ENCODE results near the gene KIF22. TPM values are rescaled to one million over a fixed set of nuclear protein-coding genes. Genes with fewer than 3 reads are reported as not detected.
A peak's percentile ranks its signal among the peaks of the same experiment; 100 is the strongest.

KIF22 gene
- total and polyA plus RNA-seq, 2 donors (not counting 1 experiment from before 2014, with no cell fraction given): 12.3 to 17.7 TPM

DNA sequence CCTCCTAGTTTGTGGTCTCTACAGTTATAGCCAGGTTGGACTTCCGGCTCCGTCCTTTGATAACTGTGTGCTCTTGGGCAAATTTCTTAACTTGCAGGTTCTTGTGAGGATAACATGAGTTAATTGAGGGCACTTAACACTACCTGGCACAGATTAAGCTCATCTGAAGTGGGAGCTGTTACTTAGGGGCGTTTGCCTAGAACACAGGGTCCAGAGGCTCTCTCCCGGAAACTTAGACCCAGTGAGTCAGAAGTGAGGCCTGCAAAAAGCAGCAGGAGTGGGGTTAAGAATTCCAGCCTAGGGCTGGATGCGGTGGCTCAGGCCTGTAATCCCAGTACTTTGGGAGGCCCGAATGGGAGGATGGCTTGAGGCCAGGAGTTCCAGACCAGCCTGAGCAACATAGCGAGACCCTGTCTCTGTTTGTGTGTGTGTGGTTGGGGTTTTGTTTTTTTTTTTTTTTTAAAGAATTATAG, 31.1 kb downstream of the KIF22 start:
- peak; percentile 80 to 90 for DNase-seq (ENCODE audit: low read depth in 2 of 2)
- Histone ChIP-seq H2AFZ (ENCODE audit: low read length) (no peak overlapping the region), H3K27me3 (ENCODE audit: control insufficient read depth, insufficient read depth, low read length) (no peaks in the 10 kb centered on the region), H3K27ac (ENCODE audit: insufficient read depth, low read length) (peak overlapping the region; percentile 94), H3K36me3 (ENCODE audit: control insufficient read depth, insufficient read depth, low read length) (peaks cover 10% of the 10 kb centered on the region), H3K4me1 (ENCODE audit: control insufficient read depth, extremely low read depth, insufficient read depth, low read length) (peaks cover 37% of the 10 kb centered on the region), H3K9ac (ENCODE audit: insufficient read depth, low read length) (peak overlapping the region; percentile 80), H4K20me1 (ENCODE audit: control insufficient read depth, extremely low read depth, insufficient read depth, low read length) (no peaks in the 10 kb centered on the region), H3K4me2 (ENCODE audit: extremely low read depth, insufficient read depth, low read length) (peak overlapping the region; percentile 100), H3K4me3 (replicated peaks in 1 of 4; ENCODE audit: control extremely low read depth in 1 of 4, insufficient read depth in 1 of 4, low read depth in 3 of 4, low read length in 4 of 4) (peak overlapping the region; percentile 84 to 100 (median 94)), H3K9me3 (ENCODE audit: control insufficient read depth, insufficient read depth, low read depth, low read length) (no peaks in the 10 kb centered on the region), H3K79me2 (ENCODE audit: control insufficient read depth, insufficient read depth, low read length) (peaks cover 78% of the 10 kb centered on the region)
- no peak for TF ChIP-seq EZH2 (IDR thresholded peaks at IDR 0.05; ENCODE audit: low read length, missing control alignments)
- TF ChIP-seq, protein P1, sequence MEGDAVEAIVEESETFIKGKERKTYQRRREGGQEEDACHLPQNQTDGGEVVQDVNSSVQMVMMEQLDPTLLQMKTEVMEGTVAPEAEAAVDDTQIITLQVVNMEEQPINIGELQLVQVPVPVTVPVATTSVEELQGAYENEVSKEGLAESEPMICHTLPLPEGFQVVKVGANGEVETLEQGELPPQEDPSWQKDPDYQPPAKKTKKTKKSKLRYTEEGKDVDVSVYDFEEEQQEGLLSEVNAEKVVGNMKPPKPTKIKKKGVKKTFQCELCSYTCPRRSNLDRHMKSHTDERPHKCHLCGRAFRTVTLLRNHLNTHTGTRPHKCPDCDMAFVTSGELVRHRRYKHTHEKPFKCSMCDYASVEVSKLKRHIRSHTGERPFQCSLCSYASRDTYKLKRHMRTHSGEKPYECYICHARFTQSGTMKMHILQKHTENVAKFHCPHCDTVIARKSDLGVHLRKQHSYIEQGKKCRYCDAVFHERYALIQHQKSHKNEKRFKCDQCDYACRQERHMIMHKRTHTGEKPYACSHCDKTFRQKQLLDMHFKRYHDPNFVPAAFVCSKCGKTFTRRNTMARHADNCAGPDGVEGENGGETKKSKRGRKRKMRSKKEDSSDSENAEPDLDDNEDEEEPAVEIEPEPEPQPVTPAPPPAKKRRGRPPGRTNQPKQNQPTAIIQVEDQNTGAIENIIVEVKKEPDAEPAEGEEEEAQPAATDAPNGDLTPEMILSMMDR (conservative IDR thresholded peaks at IDR 0.05 in 1 of 2, IDR thresholded peaks at IDR 0.05 in 1 of 2; ENCODE audit: low read depth in 1 of 2, low read length in 2 of 2): no peak

DNA sequence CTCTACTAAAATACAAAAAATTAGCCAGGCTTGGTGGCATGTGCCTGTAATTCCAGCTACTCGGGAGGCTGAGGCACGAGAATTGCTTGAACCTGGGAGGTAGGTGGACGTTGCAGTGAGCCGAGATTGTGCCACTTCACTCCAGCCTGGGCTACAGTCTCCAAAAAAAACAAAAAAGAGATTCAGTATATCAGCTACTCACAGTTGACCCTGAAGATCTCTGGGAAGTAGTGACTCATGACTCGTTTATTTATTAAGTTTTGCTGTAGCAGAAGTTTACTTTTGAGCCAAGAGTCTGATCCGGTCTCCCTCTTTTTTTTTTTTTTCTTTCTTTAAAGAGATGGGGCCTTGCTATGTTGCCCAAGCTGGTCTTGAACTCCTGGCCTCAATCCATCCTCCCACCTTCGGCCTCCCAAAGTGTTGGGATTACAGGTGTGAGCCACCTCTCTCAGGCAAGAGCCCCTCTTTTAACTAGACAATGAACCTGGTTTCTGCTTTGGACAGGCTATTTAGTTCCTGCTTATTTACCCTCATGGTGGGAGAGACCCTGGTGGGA, 34.1 kb downstream of the KIF22 start:
- Histone ChIP-seq H3K27ac (ENCODE audit: insufficient read depth, low read length) (peak overlapping the region; percentile 94), H3K9me3 (ENCODE audit: control insufficient read depth, insufficient read depth, low read depth, low read length) (no peaks in the 10 kb centered on the region), H4K20me1 (ENCODE audit: control insufficient read depth, extremely low read depth, insufficient read depth, low read length) (no peaks in the 10 kb centered on the region), H3K4me1 (ENCODE audit: control insufficient read depth, extremely low read depth, insufficient read depth, low read length) (peaks cover 33% of the 10 kb centered on the region), H3K27me3 (ENCODE audit: control insufficient read depth, insufficient read depth, low read length) (no peaks in the 10 kb centered on the region), H3K9ac (ENCODE audit: insufficient read depth, low read length) (peak overlapping the region; percentile 40), H3K36me3 (ENCODE audit: control insufficient read depth, insufficient read depth, low read length) (peaks cover 5% of the 10 kb centered on the region), H3K4me2 (ENCODE audit: extremely low read depth, insufficient read depth, low read length) (peak overlapping the region; percentile 98), H3K4me3 (replicated peaks in 1 of 4; ENCODE audit: control extremely low read depth in 1 of 4, insufficient read depth in 1 of 4, low read depth in 3 of 4, low read length in 4 of 4) (peak overlapping the region; percentile 5 to 47 (median 24)), H3K79me2 (ENCODE audit: control insufficient read depth, insufficient read depth, low read length) (peaks cover 85% of the 10 kb centered on the region), H2AFZ (ENCODE audit: low read length) (no peak overlapping the region)
- TF ChIP-seq, protein P1 (conservative IDR thresholded peaks at IDR 0.05 in 1 of 2, IDR thresholded peaks at IDR 0.05 in 1 of 2; ENCODE audit: low read depth in 1 of 2, low read length in 2 of 2): no peak
- TF ChIP-seq EZH2 (IDR thresholded peaks at IDR 0.05; ENCODE audit: low read length, missing control alignments): no peak
- peak; percentile 85 to 86 for DNase-seq (ENCODE audit: low read depth in 2 of 2)

DNA sequence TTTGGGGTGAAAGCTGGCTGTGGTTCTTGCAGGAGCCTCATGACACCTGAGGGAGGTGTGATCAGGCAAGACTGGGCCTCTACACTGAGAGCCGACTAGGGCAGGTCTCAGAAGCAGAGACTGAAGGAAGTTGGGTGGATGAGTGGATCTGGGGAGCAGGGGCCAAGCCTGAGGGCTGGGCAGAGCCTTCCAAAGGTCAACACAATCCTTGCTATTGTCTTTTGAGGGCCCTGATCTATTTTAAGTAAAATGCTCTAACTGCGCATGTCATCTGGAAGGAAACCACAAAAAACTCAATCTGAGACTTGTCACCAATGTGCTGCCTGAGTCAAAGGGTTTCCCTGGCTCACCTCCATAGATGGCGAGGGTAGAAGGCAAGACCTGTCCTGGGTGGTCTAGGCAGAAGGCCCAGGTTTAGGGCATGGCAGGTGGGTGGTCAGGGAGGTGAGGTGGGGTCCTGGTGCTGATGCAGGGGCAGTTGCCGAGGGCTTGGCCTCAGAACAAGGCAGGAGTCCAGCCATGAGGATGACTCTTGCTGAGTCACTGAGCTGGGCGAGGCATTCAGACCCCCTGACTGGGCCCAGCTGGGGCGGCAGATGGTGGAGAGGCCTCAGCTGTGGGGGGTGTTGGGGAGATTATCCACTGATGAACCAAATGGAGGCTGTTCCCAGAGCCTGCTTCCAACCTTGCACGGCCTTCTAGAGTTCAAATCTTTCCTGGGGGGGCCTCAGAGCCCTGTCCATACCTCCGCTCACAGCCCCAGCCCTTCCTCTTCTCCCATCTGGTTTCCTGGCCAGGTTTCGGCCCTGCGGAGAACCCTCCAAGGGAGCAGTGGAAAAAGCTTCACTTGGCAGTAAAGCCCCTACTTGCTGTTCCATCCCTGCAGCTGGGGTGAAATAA, 34.8 kb downstream of the KIF22 start:
- TF ChIP-seq EZH2 (IDR thresholded peaks at IDR 0.05; ENCODE audit: low read length, missing control alignments): no peak
- TF ChIP-seq, protein P1 (conservative IDR thresholded peaks at IDR 0.05 in 1 of 2, IDR thresholded peaks at IDR 0.05 in 1 of 2; ENCODE audit: low read depth in 1 of 2, low read length in 2 of 2): no peak
- H2AFZ ChIP-seq (ENCODE audit: low read length): no peak overlapping the region
- DNase-seq (ENCODE audit: low read depth in 2 of 2): peak; percentile 90 to 91

More for the DNA sequence above, 34.8 kb downstream of the KIF22 start:
- Histone ChIP-seq H3K4me2 (ENCODE audit: extremely low read depth, insufficient read depth, low read length) (peak overlapping the region; percentile 98), H3K9ac (ENCODE audit: insufficient read depth, low read length) (peak overlapping the region; percentile 40), H3K36me3 (ENCODE audit: control insufficient read depth, insufficient read depth, low read length) (peaks cover 12% of the 10 kb centered on the region), H3K4me1 (ENCODE audit: control insufficient read depth, extremely low read depth, insufficient read depth, low read length) (peaks cover 31% of the 10 kb centered on the region), H3K27me3 (ENCODE audit: control insufficient read depth, insufficient read depth, low read length) (no peaks in the 10 kb centered on the region), H3K9me3 (ENCODE audit: control insufficient read depth, insufficient read depth, low read depth, low read length) (no peaks in the 10 kb centered on the region), H3K27ac (ENCODE audit: insufficient read depth, low read length) (peak overlapping the region; percentile 93), H3K4me3 (replicated peaks in 1 of 4; ENCODE audit: control extremely low read depth in 1 of 4, insufficient read depth in 1 of 4, low read depth in 3 of 4, low read length in 4 of 4) (peak overlapping the region; percentile 13 to 47 (median 36)), H4K20me1 (ENCODE audit: control insufficient read depth, extremely low read depth, insufficient read depth, low read length) (no peaks in the 10 kb centered on the region), H3K79me2 (ENCODE audit: control insufficient read depth, insufficient read depth, low read length) (peaks cover 85% of the 10 kb centered on the region)

Data from fibroblast of lung (primary cell).